Upper lobe of right lung (tissue), 1 donor: ENCODE results near the gene SHOC2. TPM values are rescaled to one million over a fixed set of nuclear protein-coding genes. Genes with fewer than 3 reads are reported as not detected.

ENCODE experiments used
- ATAC-seq: fragments of 200-7000 bp; cut with Tn5 transposase; one replicate; pipeline ENCODE4 v1.9.1; 2020; ENCODE audit warnings: mild to moderate bottlenecking, moderate library complexity
- DNase-seq: peaks from one replicate; pipeline ENCODE4 v3.0.0-alpha.2; 2020
- H3K27ac ChIP-seq: fragments of 200-600 bp; one replicate; pipeline ENCODE4 v1.8.0; 2022
- H3K27me3 ChIP-seq: fragments of 200-600 bp; one replicate; pipeline ENCODE4 v1.8.0; 2022; ENCODE audit warnings: mild to moderate bottlenecking
- H3K36me3 ChIP-seq: fragments of 200-600 bp; one replicate; pipeline ENCODE4 v1.8.0; 2022
- H3K4me1 ChIP-seq: fragments of 200-600 bp; one replicate; pipeline ENCODE4 v1.8.0; 2022
- H3K4me3 ChIP-seq: fragments of 200-600 bp; one replicate; pipeline ENCODE4 v1.8.0; 2022; ENCODE audit warnings: mild to moderate bottlenecking
- H3K9me3 ChIP-seq: fragments of 200-600 bp; one replicate; pipeline ENCODE4 v1.8.0; 2022
- CTCF ChIP-seq: fragments of 200-600 bp; IDR thresholded peaks from one replicate; pipeline ENCODE4 v1.8.0; 2022; ENCODE audit warnings: antibody characterized with exemption
- intact Hi-C: fragments of 100-400 bp; cut with DNase I; formaldehyde crosslinking; loops from one replicate; pipeline ENCODE4 v1.11.0; 2022
- total RNA-seq: library from RNA; stranded (reverse); fragmentation: NEBNext Ultra II Directional; extraction: Animal tissue kit (Norgen Biotek cat#: 25700); gene quantifications from one replicate; pipeline ENCODE4 v1.2.1, GENCODE V29; 2021
- donor health status: DM: no; HTN: yes; CAD: no; lungs with severe emphysema.

The SHOC2 gene
- total RNA-seq, 1 donor from 2014 or later = 58.4 TPM

DNA sequence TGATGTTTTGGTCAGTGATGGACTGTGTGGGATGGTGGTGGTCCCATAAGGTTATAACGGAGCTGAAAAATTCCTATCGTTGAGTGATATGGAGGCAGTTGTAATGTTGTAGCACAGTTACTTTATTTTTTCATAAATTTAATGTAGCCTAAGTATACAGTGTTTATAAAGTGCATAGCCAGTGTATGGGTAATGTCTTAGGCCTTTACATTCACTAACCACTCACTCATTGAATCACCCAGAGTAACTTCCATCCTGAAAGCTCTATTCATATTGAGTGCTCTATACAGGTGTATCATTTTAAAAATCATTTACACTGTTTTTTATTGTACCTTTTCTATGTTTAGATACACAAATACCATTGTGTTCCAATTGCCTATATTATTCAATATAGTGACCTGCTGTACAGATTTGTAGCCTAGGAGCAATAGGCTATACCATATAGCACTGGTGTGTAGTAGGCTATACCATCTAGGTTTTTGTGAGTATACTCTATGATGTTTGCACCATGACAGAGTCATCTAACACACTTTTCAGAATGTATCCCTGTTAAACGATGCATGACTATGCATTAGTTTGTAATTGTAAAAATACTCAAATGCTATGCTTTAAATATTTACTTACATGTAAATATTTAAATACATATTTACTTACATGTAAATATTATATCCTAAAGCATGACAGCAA is 26.7 kb upstream of the SHOC2 start:
- H3K4me1 ChIP-seq = no peaks in the 10 kb centered on the region
- H3K36me3 ChIP-seq = peaks cover 64% of the 10 kb centered on the region
- no peak for TF ChIP-seq CTCF
- ATAC-seq = no peak
- no peak overlapping the region for H3K4me3 ChIP-seq
- H3K27ac ChIP-seq = no peak overlapping the region
- no peaks in the 10 kb centered on the region for H3K9me3 ChIP-seq
- intact Hi-C loops = loop anchor here (10.0 kb wide), 1 partner anchor 148 kb away; no protein-coding TSS in a partner anchor
- no peaks in the 10 kb centered on the region for H3K27me3 ChIP-seq
- DNase-seq = no peak

- intact Hi-C loops = loop anchor here (10.0 kb wide), 1 partner anchor 149 kb away; no protein-coding TSS in a partner anchor
- no peaks in the 10 kb centered on the region for H3K9me3 ChIP-seq
These were observed 25.7 kb upstream of the SHOC2 start for GRCh38 chr10:110893559-110894179.

GRCh38 chr10:110897184-110897583 is 22.2 kb upstream of the SHOC2 start:
- no peak for ATAC-seq
- no peak overlapping the region for H3K27ac ChIP-seq
- no peak for DNase-seq
- H3K4me1 ChIP-seq = no peaks in the 10 kb centered on the region
- H3K4me3 ChIP-seq = no peak overlapping the region
- TF ChIP-seq CTCF = no peak
- no peaks in the 10 kb centered on the region for H3K9me3 ChIP-seq
- no peaks in the 10 kb centered on the region for H3K27me3 ChIP-seq
- H3K36me3 ChIP-seq = peaks cover 72% of the 10 kb centered on the region
- intact Hi-C loops = loop anchor here (10.0 kb wide), 1 partner anchor 152 kb away; no protein-coding TSS in a partner anchor

More at GRCh38 chr10:110893559-110894179, 25.7 kb upstream of the SHOC2 start:
- H3K36me3 ChIP-seq = peaks cover 65% of the 10 kb centered on the region
- DNase-seq = no peak
- no peak overlapping the region for H3K27ac ChIP-seq
- TF ChIP-seq CTCF = peak; percentile 60
- H3K4me1 ChIP-seq = no peaks in the 10 kb centered on the region
- no peaks in the 10 kb centered on the region for H3K27me3 ChIP-seq
- ATAC-seq = peak; percentile 84
- no peak overlapping the region for H3K4me3 ChIP-seq

GRCh38 chr10:110898391-110898790 is 21.0 kb upstream of the SHOC2 start:
- no peaks in the 10 kb centered on the region for H3K4me1 ChIP-seq
- no peak for TF ChIP-seq CTCF
- H3K27me3 ChIP-seq = no peaks in the 10 kb centered on the region
- H3K4me3 ChIP-seq = no peak overlapping the region
- intact Hi-C loops = loop anchor here (10.0 kb wide), 1 partner anchor 154 kb away; no protein-coding TSS in a partner anchor
- ATAC-seq = no peak
- H3K36me3 ChIP-seq = peaks cover 75% of the 10 kb centered on the region
- H3K9me3 ChIP-seq = no peaks in the 10 kb centered on the region
- DNase-seq = no peak
- H3K27ac ChIP-seq = no peak overlapping the region

- H3K27ac ChIP-seq = no peak overlapping the region
- H3K9me3 ChIP-seq = no peaks in the 10 kb centered on the region
- no peak for TF ChIP-seq CTCF
- ATAC-seq = no peak
- DNase-seq = no peak
- no peaks in the 10 kb centered on the region for H3K27me3 ChIP-seq
- H3K4me1 ChIP-seq = no peaks in the 10 kb centered on the region
- peaks cover 61% of the 10 kb centered on the region for H3K36me3 ChIP-seq
- H3K4me3 ChIP-seq = no peak overlapping the region
- intact Hi-C loops = no loop called here
These were observed 18.4 kb upstream of the SHOC2 start for GRCh38 chr10:110900983-110901382.
